ENCODE results near the gene GRAMD1A.

GRCh38 chr19:35015270-35015953 is 15.3 kb downstream of the GRAMD1A start:
- TF ChIP-seq CTCF (IDR thresholded peaks at IDR 0.05) (no peak), EZH2 (IDR thresholded peaks at IDR 0.05; ENCODE audit: borderline replicate concordance, insufficient read depth, low read depth, low read length, poor library complexity, severe bottlenecking) (no peak)
